HG03108 (cell line): ENCODE measurements around the gene ELMOD2.
A peak's percentile ranks its signal among the peaks of the same experiment; 100 is the strongest.
"Not testable (repeated sequence)": the region's sequence is repeated elsewhere in the genome, so short reads cannot be mapped to it uniquely, and the experiment has no call there.

Experiments used
- ATAC-seq: cut with Tn5 transposase; IDR thresholded peaks from one replicate; pipeline ENCODE4 v1.9.1; 2021; ENCODE audit warnings: moderate library complexity; ENCODE audit not compliant: unreplicated experiment

Gene ELMOD2, protein sequence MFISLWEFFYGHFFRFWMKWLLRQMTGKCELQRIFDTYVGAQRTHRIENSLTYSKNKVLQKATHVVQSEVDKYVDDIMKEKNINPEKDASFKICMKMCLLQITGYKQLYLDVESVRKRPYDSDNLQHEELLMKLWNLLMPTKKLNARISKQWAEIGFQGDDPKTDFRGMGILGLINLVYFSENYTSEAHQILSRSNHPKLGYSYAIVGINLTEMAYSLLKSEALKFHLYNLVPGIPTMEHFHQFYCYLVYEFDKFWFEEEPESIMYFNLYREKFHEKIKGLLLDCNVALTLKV

DNA sequence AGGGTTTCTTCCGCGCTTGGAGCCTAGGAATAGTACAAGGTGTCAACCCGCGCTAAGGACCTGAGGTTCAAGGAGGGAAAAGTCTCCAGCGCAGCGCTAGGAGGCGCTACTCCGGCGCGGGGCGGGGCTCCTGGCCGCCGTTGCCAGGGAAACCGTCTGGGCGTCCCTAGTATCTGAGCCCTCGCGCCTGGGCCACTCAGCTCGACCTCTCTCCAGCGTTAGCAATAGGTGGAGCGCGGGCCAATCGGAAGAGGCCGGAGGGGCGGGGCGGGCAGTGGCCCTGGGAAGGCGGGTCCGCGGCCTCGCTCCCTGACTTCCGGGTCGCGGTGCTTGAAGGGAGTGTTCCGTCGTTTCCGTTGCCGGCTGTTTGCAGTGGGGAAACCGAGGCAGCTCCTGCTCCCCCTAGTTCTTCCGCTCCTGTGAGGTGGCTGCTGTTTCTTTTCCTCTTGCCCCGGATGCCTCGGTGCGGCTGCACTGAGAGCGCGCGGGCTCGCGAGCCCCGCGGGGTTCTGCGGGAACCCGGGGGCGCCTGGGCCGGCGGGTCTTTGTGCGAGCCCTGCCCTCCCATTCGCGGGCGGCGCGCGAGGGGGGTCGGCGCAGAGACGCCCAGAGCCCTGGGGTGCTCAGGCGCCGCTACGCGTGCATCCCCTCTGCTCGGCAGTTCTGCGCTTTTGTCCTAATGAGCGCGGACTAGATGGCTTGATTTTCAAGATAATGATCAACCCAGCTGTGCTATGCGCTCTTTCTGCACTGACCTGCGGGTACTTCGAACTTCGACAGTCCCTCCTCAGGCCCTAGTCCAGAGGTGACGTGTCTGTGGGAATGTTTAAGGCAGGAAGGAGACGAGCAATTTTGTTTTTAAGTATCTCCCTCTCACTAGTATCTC is at the start of gene ELMOD2:
TSS of gene ELMOD2 (plus strand) at position 312 of the 886 bp plus-strand sequence. CDS start 1,261 bp downstream, outside the sequence.
- peak; percentile 100 for ATAC-seq

- ATAC-seq, result no peak
Observed at GRCh38 chr4:140483445-140483844, 40.5 kb upstream of the ELMOD2 start.

DNA sequence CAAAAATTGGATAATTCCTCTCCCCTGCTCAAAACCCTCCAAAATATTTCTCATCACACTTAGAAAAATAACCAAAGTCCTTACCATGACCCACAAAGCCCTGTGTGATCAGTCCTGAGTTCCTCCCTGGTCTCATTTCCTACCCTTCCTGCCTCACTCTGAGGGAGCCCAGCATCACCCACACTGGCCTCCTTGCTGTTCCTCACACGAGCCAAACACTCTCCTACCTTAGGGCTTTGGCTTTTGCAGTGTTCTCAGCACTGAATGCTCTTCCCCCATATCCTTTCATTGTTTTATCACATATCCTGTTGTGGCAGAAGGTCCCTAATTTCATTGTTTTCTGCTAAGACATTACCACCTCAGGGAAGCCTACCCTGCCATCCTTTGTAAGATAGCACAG is 38.0 kb upstream of the ELMOD2 start:
- ATAC-seq, result no peak

- ATAC-seq, result no peak
Observed at GRCh38 chr4:140497405-140497746, 26.6 kb upstream of the ELMOD2 start.

- no peak for ATAC-seq
Observed at GRCh38 chr4:140497747-140498636, 26.0 kb upstream of the ELMOD2 start, which contains the start of gene MGAT4D. Gene MGAT4D, minus strand, starts transcription at chr4:140498293. Its CDS starts 71 bp downstream, at chr4:140498222.

GRCh38 chr4:140499391-140499790 is 24.6 kb upstream of the ELMOD2 start:
- ATAC-seq, result no peak

DNA sequence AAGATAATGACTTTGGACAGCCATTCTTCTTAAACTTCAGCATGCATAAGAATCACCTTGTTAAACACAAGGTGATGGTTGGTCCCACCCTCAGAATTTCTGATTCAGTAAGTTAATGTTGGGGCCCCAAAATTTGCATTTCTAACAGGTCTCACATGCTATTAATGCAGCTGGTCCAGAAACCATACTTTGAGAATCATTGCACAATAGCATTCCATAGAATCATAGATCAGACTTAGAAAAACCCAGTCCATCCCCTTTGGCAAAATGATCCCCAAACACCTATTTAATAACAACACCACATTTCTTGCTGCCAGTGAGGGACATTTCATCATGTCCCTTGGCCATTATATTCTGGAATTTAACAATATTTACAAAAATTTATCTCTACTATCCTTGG is 19.7 kb upstream of the ELMOD2 start:
- no peak for ATAC-seq

- not testable (repeated sequence) for ATAC-seq
Observed at GRCh38 chr4:140513765-140514164, 10.2 kb upstream of the ELMOD2 start.

- no peak for ATAC-seq
Observed at GRCh38 chr4:140515423-140515822, 8.5 kb upstream of the ELMOD2 start.

- ATAC-seq, result peak; percentile 1
Observed at GRCh38 chr4:140523370-140523856, 555 bp upstream of the ELMOD2 start.

- no peak for ATAC-seq
Observed at GRCh38 chr4:140529434-140529833, 5.5 kb downstream of the ELMOD2 start.

DNA sequence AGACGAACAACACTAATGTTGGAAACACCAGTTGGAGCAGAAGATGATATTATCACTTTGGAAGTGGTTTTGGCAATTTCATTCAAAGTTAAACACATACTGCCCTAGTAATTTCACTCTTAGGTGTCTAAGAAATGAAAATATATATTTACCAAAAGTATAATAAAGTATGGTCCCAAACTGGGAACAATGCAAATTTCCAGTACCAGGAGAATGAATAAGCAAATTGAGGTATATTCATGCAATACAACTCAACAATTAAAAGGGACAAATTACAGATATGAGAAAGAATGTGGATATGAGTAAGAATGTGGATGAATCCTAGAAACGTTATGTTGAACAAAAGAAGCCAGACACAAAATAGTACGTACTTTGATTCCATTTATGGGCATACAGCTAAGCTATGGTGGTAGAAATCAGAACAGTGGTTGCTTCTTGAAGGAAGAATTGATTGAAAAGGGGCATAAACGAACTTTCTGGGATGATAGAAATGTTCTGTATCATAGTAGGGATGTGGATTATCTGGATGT is 10.0 kb downstream of the ELMOD2 start:
- no peak for ATAC-seq

DNA sequence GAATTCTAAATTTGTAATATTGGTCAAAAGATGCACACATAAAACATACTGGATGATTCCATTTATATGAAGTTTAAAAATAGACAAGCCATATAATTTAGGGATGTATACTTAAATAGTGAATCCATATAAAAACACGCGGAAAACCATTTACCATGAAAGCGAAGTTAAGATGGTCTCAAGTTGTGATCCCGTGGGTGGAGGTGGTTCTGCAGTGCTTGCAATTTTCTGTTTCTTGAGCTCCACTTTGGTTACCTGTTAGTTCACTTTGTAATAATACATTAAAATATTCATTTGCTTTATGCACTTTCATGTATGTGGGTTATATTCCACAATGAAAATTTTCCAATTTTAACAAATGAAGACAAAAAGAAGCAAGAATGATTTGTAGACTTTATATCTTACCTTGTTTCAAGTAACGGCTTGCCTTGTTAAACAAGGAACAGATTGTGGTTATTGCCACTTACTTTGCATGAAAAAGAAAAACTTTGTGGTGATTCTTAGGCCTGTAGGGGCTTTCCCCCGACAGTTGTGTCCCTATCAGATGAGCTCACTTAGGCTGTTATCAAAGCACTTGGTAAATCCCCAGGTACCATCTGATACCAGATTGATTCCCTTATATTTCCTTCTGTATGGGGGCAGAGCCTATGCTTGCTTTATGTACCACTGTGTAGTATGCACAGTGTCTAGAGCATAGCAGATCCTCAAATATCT is 32.6 kb downstream of the ELMOD2 start:
- peak; percentile 99 for ATAC-seq

- ATAC-seq, result no peak
Observed at GRCh38 chr4:140557831-140558435, 34.0 kb downstream of the ELMOD2 start.

DNA sequence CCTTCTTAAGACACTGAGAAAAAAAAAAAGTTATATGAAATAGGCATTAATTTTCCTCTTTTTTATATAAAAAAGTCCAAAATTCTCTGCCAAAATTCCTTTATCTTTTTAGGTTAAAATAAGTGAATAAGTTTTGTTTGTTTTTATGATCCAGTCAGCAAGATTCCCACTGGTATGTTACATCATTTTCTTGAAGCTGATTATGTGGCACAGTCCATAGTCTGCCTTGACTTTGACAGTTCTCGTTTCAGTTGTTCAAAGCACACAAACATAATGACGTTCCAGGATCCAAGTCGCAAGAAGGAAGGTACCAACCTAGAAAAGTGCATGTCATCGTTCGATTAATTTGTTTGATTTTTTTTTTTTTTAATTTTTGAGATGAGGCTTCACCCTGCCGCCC is 35.7 kb downstream of the ELMOD2 start:
- ATAC-seq, result no peak

- no peak for ATAC-seq
Observed at GRCh38 chr4:140568507-140569306, 44.7 kb downstream of the ELMOD2 start, which contains the start of gene UCP1. Gene UCP1, minus strand, starts transcription at chr4:140568961. Its CDS starts 232 bp downstream, at chr4:140568729.

DNA sequence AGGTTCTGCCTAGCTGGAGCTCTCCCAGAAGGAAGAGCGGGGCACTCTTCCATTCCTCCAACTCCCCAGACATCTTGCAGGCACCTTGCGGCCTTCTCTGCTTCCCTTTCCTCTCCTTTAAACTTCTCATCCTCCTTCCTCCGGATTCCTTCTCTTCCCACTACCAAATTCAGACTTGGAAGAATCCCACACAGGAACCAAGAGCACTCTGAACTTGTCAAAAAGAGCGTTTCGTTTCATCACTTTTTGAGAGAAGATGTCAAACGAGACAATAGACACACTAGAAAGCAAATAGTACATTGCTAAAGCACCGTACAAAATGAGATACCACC is 45.3 kb downstream of the ELMOD2 start:
- ATAC-seq, result no peak

DNA sequence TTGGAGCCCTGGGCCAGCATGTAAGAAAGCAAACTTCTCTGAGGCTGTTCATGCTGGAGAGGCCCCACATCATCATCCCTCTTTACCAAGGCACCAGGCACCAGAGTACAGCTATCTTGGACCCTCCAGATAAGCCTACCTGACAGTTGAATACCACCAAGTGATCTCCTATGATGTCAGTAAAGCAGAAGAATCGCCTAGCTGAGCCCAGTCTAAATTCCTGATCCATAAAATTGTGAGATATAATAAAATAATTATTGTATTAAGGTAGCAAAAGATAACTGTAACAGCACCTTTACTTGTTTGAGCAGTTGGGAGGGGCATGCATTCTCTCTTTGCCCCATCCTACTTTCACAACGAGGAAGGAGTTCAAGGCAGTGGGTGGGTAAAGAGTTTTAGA is 47.7 kb downstream of the ELMOD2 start:
- no peak for ATAC-seq

- ATAC-seq, result no peak
Observed at GRCh38 chr4:140575489-140575888, 51.5 kb downstream of the ELMOD2 start.
